ENCODE results near the gene TSC22D1. TPM values are rescaled to one million over a fixed set of nuclear protein-coding genes. Genes with fewer than 3 reads are reported as not detected.

Gene TSC22D1
- total and polyA plus RNA-seq, 2 of the 4 experiments (the other 2 are of a cell fraction), result 30.8 to 42.2 TPM

DNA sequence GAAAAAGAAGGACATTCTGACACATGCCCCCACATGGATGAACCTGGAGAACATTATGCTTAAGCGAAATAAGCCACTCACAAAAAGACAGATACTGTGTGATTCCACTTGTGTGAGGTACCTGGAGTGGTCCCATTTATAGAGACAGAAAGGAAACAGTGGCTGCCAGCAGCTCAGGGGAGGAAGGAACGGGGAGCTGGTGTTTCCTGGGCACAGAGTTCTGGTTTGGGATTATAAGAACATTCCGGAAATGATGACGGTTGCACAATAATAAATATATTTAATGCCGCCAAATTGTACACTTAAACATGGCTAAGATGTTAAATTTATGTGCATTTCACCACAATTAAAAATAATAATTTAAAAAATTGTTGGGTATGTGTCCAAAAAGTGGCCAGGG, 169.5 kb downstream of the TSC22D1 start:
- CTCF ChIA-PET, result no interaction called here
- POLR2A ChIA-PET (ENCODE audit: unreplicated experiment), result no interaction called here

More for the DNA sequence above, 169.5 kb downstream of the TSC22D1 start:
- TF ChIP-seq SMC3 (IDR thresholded peaks at IDR 0.05; ENCODE audit: low read depth, low read length) (no peak), FOS (IDR thresholded peaks at IDR 0.05; ENCODE audit: low read depth, low read length) (no peak), NFE2L2 (IDR thresholded peaks at IDR 0.05; ENCODE audit: low read depth, low read length) (no peak), MAZ (IDR thresholded peaks at IDR 0.05; ENCODE audit: borderline replicate concordance, low read depth, low read length) (no peak), MAFK (IDR thresholded peaks at IDR 0.05; ENCODE audit: low read depth, low read length) (no peak), CEBPB (IDR thresholded peaks at IDR 0.05; ENCODE audit: low read depth, low read length) (no peak), RAD21 (IDR thresholded peaks at IDR 0.05; ENCODE audit: low read length) (no peak)
- TF ChIP-seq, protein P1, sequence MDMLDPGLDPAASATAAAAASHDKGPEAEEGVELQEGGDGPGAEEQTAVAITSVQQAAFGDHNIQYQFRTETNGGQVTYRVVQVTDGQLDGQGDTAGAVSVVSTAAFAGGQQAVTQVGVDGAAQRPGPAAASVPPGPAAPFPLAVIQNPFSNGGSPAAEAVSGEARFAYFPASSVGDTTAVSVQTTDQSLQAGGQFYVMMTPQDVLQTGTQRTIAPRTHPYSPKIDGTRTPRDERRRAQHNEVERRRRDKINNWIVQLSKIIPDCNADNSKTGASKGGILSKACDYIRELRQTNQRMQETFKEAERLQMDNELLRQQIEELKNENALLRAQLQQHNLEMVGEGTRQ (IDR thresholded peaks at IDR 0.05; ENCODE audit: low read depth, low read length), result no peak
- TF ChIP-seq, protein P2, sequence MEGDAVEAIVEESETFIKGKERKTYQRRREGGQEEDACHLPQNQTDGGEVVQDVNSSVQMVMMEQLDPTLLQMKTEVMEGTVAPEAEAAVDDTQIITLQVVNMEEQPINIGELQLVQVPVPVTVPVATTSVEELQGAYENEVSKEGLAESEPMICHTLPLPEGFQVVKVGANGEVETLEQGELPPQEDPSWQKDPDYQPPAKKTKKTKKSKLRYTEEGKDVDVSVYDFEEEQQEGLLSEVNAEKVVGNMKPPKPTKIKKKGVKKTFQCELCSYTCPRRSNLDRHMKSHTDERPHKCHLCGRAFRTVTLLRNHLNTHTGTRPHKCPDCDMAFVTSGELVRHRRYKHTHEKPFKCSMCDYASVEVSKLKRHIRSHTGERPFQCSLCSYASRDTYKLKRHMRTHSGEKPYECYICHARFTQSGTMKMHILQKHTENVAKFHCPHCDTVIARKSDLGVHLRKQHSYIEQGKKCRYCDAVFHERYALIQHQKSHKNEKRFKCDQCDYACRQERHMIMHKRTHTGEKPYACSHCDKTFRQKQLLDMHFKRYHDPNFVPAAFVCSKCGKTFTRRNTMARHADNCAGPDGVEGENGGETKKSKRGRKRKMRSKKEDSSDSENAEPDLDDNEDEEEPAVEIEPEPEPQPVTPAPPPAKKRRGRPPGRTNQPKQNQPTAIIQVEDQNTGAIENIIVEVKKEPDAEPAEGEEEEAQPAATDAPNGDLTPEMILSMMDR (conservative IDR thresholded peaks at IDR 0.05; ENCODE audit: low read depth, low read length), result no peak
- TF ChIP-seq, protein P3, sequence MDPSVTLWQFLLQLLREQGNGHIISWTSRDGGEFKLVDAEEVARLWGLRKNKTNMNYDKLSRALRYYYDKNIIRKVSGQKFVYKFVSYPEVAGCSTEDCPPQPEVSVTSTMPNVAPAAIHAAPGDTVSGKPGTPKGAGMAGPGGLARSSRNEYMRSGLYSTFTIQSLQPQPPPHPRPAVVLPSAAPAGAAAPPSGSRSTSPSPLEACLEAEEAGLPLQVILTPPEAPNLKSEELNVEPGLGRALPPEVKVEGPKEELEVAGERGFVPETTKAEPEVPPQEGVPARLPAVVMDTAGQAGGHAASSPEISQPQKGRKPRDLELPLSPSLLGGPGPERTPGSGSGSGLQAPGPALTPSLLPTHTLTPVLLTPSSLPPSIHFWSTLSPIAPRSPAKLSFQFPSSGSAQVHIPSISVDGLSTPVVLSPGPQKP (IDR thresholded peaks at IDR 0.05; ENCODE audit: borderline replicate concordance, low read depth, low read length), result no peak
- Histone ChIP-seq H2BK5ac (ENCODE audit: low read depth, low read length, poor library complexity, severe bottlenecking) (no peak overlapping the region), H4K8ac (ENCODE audit: low read depth in 2 of 2, low read length in 2 of 2) (no peak overlapping the region), H3K4ac (ENCODE audit: low read depth, low read length) (no peak overlapping the region), H3K4me2 (ENCODE audit: low read depth, low read length) (no peak overlapping the region), H3K9me1 (ENCODE audit: insufficient read depth, low read length) (no peaks in the 10 kb centered on the region), H2BK15ac (ENCODE audit: low read depth, low read length) (no peak overlapping the region), H2BK120ac (ENCODE audit: low read depth, low read length) (no peak overlapping the region), H3K79me1 (ENCODE audit: low read depth in 1 of 2, low read length in 2 of 2) (no peaks in the 10 kb centered on the region), H3K9ac (ENCODE audit: low read depth, low read length) (no peak overlapping the region), H2BK20ac (ENCODE audit: low read depth, low read length) (no peak overlapping the region), H2AFZ (replicated peaks; ENCODE audit: low read length, poor library complexity) (no peak overlapping the region), H3K4me3 (ENCODE audit: insufficient read depth, low read depth, low read length) (no peak overlapping the region), H3K56ac (ENCODE audit: extremely low read depth, insufficient read depth, low read length) (no peak overlapping the region), H3K27me3 (ENCODE audit: control insufficient read depth, insufficient read depth, low read length) (peaks cover 13% of the 10 kb centered on the region), H3K18ac (ENCODE audit: low read depth, low read length) (no peak overlapping the region), H2AK5ac (ENCODE audit: low read depth, low read length) (no peak overlapping the region), H4K20me1 (ENCODE audit: insufficient read depth, low read length) (no peaks in the 10 kb centered on the region), H3K27ac (ENCODE audit: insufficient read depth, low read length) (no peak overlapping the region), H3K14ac (replicated peaks; ENCODE audit: low read depth, low read length) (no peak overlapping the region), H4K91ac (ENCODE audit: insufficient read depth, low read depth, low read length) (no peak overlapping the region), H3K36me3 (ENCODE audit: control insufficient read depth, insufficient read depth, low read length) (no peaks in the 10 kb centered on the region), H3K23ac (ENCODE audit: low read depth, low read length) (no peak overlapping the region), H3K9me3 (ENCODE audit: control insufficient read depth, insufficient read depth, low read length) (no peaks in the 10 kb centered on the region), H2AK9ac (replicated peaks; ENCODE audit: low read depth, low read length, poor library complexity) (no peak overlapping the region), H3K4me1 (ENCODE audit: control insufficient read depth, insufficient read depth, low read length) (peaks cover 5% of the 10 kb centered on the region; the same call in 1 of the 2 replicates), H4K5ac (ENCODE audit: low read depth, low read length) (no peak overlapping the region)
- intact Hi-C loops (cut with micrococcal nuclease) (no loop called here), in situ Hi-C loops (cut with MboI; ENCODE audit: low sequenced_read_pairs) (no loop called here), dilution Hi-C loops (cut with HindIII; ENCODE audit: low sequenced_read_pairs, unreplicated experiment) (no loop called here)
- WGBS, 2 experiments (ENCODE audit: extremely low coverage in 2 of 2, insufficient read length in 1 of 2), result no CpG with 5 or more reads among the region's 5 CpGs
- DNase-seq (no peak), ATAC-seq (ENCODE audit: low read depth) (no peak)
- BruUV-seq (replicated peaks), result no TSS peak

All from IMR-90 (cell line).